ENCODE results near the gene SFRP5. TPM values are rescaled to one million over a fixed set of nuclear protein-coding genes. Genes with fewer than 3 reads are reported as not detected.

The SFRP5 gene
- total and polyA plus RNA-seq, 2 of the 13 experiments (the other 11 are each of a cell fraction or from before 2014, with no cell fraction given), result 0.32 to 1.7 TPM

GRCh38 chr10:97759158-97759887, 12.5 kb downstream of the SFRP5 start (continued):
- TF ChIP-seq RAD51 (IDR thresholded peaks at IDR 0.05; ENCODE audit: borderline replicate concordance) (no peak), CEBPG (CRISPR knock-in tag; IDR thresholded peaks at IDR 0.05) (peak; percentile 35; the same call in 1 of the 2 replicates), ARNTL (CRISPR knock-in tag; IDR thresholded peaks at IDR 0.05) (no peak), FOSL2 (CRISPR knock-in tag; IDR thresholded peaks at IDR 0.05) (peak; percentile 39; the same call in 1 of the 2 replicates), KLF16 (CRISPR knock-in tag; IDR thresholded peaks at IDR 0.05) (peak in 1 of 2 experiments; percentile 56; a peak in 1 of 4 replicates), ZNF20 (CRISPR knock-in tag; IDR thresholded peaks at IDR 0.05) (no peak), JARID2 (CRISPR knock-in tag; IDR thresholded peaks at IDR 0.05; ENCODE audit: insufficient replicate concordance) (no peak), ZFAT (CRISPR knock-in tag; conservative IDR thresholded peaks at IDR 0.05) (no peak), RBFOX2 (IDR thresholded peaks at IDR 0.05; ENCODE audit: low read depth, low read length) (no peak), ZBTB8A (CRISPR knock-in tag; IDR thresholded peaks at IDR 0.05; ENCODE audit: borderline replicate concordance, low read depth) (no peak), ZNF34 (CRISPR knock-in tag; IDR thresholded peaks at IDR 0.05; ENCODE audit: borderline replicate concordance) (no peak), TFDP1 (CRISPR knock-in tag; IDR thresholded peaks at IDR 0.05; ENCODE audit: borderline replicate concordance) (0 out of 2 replicates have a peak, but pooled peaks have one; percentile 15), KAT7 (CRISPR knock-in tag; IDR thresholded peaks at IDR 0.05; ENCODE audit: borderline replicate concordance) (no peak), SPEN (CRISPR knock-in tag; IDR thresholded peaks at IDR 0.05; ENCODE audit: low read depth) (peak; percentile 43; the same call in 1 of the 2 replicates), HOXA5 (CRISPR knock-in tag; IDR thresholded peaks at IDR 0.05) (no peak), ZNF367 (CRISPR knock-in tag; IDR thresholded peaks at IDR 0.05; ENCODE audit: borderline replicate concordance) (no peak), KLF9 (CRISPR knock-in tag; IDR thresholded peaks at IDR 0.05; ENCODE audit: low read depth) (no peak), NFIB (CRISPR knock-in tag; IDR thresholded peaks at IDR 0.05; ENCODE audit: borderline replicate concordance) (no peak), ZSCAN9 (CRISPR knock-in tag; IDR thresholded peaks at IDR 0.05; ENCODE audit: borderline replicate concordance) (0 out of 2 replicates have a peak, but pooled peaks have one; percentile 42), ZNF619 (CRISPR knock-in tag; IDR thresholded peaks at IDR 0.05) (no peak), MAZ (IDR thresholded peaks at IDR 0.05; ENCODE audit: borderline replicate concordance, low read depth, low read length) (no peak), MAZ (CRISPR knock-in tag; IDR thresholded peaks at IDR 0.05; ENCODE audit: low read depth) (no peak), ZMAT3 (CRISPR knock-in tag; conservative IDR thresholded peaks at IDR 0.05) (no peak; the same call in 1 of the 2 replicates)
- TF ChIP-seq, protein P1, sequence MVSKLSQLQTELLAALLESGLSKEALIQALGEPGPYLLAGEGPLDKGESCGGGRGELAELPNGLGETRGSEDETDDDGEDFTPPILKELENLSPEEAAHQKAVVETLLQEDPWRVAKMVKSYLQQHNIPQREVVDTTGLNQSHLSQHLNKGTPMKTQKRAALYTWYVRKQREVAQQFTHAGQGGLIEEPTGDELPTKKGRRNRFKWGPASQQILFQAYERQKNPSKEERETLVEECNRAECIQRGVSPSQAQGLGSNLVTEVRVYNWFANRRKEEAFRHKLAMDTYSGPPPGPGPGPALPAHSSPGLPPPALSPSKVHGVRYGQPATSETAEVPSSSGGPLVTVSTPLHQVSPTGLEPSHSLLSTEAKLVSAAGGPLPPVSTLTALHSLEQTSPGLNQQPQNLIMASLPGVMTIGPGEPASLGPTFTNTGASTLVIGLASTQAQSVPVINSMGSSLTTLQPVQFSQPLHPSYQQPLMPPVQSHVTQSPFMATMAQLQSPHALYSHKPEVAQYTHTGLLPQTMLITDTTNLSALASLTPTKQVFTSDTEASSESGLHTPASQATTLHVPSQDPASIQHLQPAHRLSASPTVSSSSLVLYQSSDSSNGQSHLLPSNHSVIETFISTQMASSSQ (IDR thresholded peaks at IDR 0.05; ENCODE audit: low read depth), result no peak
- TF ChIP-seq, protein P1 (CRISPR knock-in tag; IDR thresholded peaks at IDR 0.05; ENCODE audit: borderline replicate concordance), result no peak
